Dendritic cell treated with granulocyte-macrophage colony-stimulating factor and Interleukin-4, amounts not matched to agents 40 ng/mL and 50 ng/mL, for 4 days (primary cell): ENCODE measurements around the gene PRR19.

Experiments used
- H3K27ac Mint-ChIP-seq: one replicate; pipeline ENCODE4 v1.8.0; 2022; ENCODE audit warnings: mild to moderate bottlenecking, mixed read lengths
- H3K27me3 Mint-ChIP-seq: one replicate; pipeline ENCODE4 v1.8.0; 2022; ENCODE audit warnings: mild to moderate bottlenecking, mixed read lengths
- H3K36me3 Mint-ChIP-seq: one replicate; pipeline ENCODE4 v1.8.0; 2022; ENCODE audit warnings: low read depth, mixed read lengths
- H3K4me1 Mint-ChIP-seq: one replicate; pipeline ENCODE4 v1.8.0; 2022; ENCODE audit warnings: low read depth, mixed read lengths
- H3K4me3 Mint-ChIP-seq: one replicate; pipeline ENCODE4 v1.8.0; 2022; ENCODE audit warnings: mild to moderate bottlenecking, moderate library complexity, mixed read lengths
- H3K9me3 Mint-ChIP-seq: one replicate; pipeline ENCODE4 v1.8.0; 2022; ENCODE audit warnings: mixed read lengths
- intact Hi-C: fragments of 100-400 bp; cut with micrococcal nuclease; formaldehyde crosslinking; loops from one replicate; pipeline ENCODE4 v1.15.0; 2022

PRR19 gene

DNA sequence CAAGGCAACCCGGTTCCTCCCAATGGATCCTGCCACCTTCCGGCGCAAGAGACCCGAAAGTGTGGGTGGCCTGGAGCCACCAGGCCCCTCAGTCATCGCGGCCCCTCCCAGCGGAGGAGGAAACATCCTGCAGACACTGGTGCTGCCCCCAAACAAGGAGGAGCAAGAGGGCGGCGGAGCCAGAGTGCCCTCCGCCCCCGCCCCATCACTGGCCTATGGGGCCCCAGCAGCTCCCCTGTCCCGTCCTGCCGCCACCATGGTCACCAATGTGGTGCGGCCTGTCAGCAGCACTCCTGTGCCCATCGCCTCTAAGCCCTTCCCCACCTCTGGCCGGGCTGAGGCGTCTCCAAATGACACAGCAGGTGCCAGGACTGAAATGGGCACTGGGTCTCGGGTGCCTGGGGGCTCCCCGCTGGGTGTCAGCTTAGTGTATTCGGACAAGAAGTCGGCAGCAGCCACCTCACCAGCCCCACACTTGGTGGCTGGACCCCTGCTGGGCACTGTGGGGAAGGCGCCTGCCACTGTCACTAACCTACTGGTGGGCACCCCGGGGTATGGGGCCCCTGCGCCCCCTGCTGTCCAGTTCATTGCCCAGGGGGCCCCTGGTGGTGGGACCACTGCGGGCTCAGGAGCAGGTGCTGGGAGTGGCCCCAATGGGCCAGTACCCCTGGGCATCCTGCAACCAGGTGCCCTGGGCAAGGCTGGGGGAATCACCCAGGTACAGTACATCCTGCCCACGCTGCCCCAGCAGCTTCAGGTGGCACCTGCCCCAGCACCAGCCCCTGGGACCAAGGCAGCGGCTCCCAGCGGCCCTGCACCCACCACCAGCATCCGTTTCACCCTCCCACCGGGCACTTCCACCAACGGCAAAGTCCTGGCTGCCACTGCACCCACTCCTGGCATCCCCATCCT lies 11.2 kb upstream of the PRR19 start:
- Mint-ChIP-seq H3K9me3 (no peaks in the 10 kb centered on the region), H3K27ac (no peak overlapping the region), H3K4me3 (no peak overlapping the region), H3K27me3 (no peaks in the 10 kb centered on the region), H3K36me3 (peaks cover 89% of the 10 kb centered on the region), H3K4me1 (peaks cover 30% of the 10 kb centered on the region)
- intact Hi-C loops = loop anchor here (10.0 kb wide), 1 partner anchor 186 kb away; no protein-coding TSS in a partner anchor

- no peak overlapping the region for H3K4me3 Mint-ChIP-seq
These were observed 10.5 kb upstream of the PRR19 start for GRCh38 chr19:42291435-42291810.

GRCh38 chr19:42292042-42292960 lies 9.6 kb upstream of the PRR19 start:
- Mint-ChIP-seq H3K4me1 (peaks cover 16% of the 10 kb centered on the region), H3K36me3 (peaks cover 89% of the 10 kb centered on the region), H3K27me3 (no peaks in the 10 kb centered on the region), H3K27ac (no peak overlapping the region), H3K9me3 (no peaks in the 10 kb centered on the region), H3K4me3 (no peak overlapping the region)
- intact Hi-C loops = loop anchor here (10.0 kb wide), 1 partner anchor 188 kb away; no protein-coding TSS in a partner anchor

More at GRCh38 chr19:42291435-42291810, 10.5 kb upstream of the PRR19 start:
- Mint-ChIP-seq H3K27me3 (no peaks in the 10 kb centered on the region), H3K4me1 (peaks cover 24% of the 10 kb centered on the region), H3K9me3 (no peaks in the 10 kb centered on the region), H3K27ac (no peak overlapping the region), H3K36me3 (peaks cover 89% of the 10 kb centered on the region)
- intact Hi-C loops = loop anchor here (10.0 kb wide), 1 partner anchor 187 kb away; no protein-coding TSS in a partner anchor

- intact Hi-C loops = loop anchor here (10.0 kb wide), 1 partner anchor 188 kb away; no protein-coding TSS in a partner anchor
- Mint-ChIP-seq H3K36me3 (peaks cover 82% of the 10 kb centered on the region), H3K4me3 (no peak overlapping the region), H3K9me3 (no peaks in the 10 kb centered on the region), H3K27me3 (no peaks in the 10 kb centered on the region), H3K27ac (no peak overlapping the region), H3K4me1 (peaks cover 12% of the 10 kb centered on the region)
These were observed 9.0 kb upstream of the PRR19 start for GRCh38 chr19:42292963-42293362.

DNA sequence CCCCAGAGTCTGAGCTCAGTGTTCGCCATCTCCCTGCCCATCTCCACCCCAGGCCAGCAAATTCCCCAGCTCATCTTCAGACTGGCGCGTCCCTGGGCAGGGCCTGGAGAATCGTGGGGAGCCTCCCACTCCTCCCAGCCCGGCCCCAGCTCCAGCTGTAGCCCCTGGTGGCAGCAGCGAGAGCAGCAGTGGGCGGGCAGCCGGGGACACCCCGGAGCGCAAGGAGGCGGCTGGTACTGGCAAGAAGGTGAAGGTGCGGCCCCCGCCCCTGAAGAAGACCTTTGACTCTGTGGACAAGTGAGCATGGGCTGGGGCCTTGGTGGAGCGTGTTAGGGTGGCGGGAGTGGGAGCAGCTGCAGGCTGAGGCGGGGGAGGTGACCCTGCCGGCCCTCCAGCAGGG lies 8.4 kb upstream of the PRR19 start:
- Mint-ChIP-seq H3K27me3 (no peaks in the 10 kb centered on the region), H3K9me3 (no peaks in the 10 kb centered on the region), H3K36me3 (peaks cover 76% of the 10 kb centered on the region), H3K27ac (no peak overlapping the region), H3K4me1 (peaks cover 8% of the 10 kb centered on the region), H3K4me3 (no peak overlapping the region)
- intact Hi-C loops = loop anchor here (10.0 kb wide), 1 partner anchor 189 kb away; no protein-coding TSS in a partner anchor

DNA sequence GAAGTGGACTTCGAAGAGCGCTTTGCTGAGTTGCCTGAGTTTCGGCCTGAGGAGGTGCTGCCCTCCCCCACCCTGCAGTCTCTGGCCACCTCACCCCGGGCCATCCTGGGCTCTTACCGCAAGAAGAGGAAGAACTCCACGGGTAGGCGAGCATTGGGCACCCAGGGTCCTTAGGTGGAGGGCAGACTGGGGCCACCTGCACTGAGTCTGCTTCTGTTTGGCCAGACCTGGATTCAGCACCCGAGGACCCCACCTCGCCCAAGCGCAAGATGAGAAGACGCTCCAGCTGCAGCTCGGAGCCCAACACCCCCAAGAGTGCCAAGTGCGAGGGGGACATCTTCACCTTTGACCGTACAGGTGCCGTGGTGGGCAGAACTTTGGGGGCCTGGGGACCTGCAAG lies 8.0 kb upstream of the PRR19 start:
- Mint-ChIP-seq H3K4me3 (no peak overlapping the region), H3K9me3 (no peaks in the 10 kb centered on the region), H3K4me1 (peaks cover 6% of the 10 kb centered on the region), H3K36me3 (peaks cover 72% of the 10 kb centered on the region), H3K27me3 (no peaks in the 10 kb centered on the region), H3K27ac (no peak overlapping the region)
- intact Hi-C loops = loop anchor here (10.0 kb wide), 1 partner anchor 189 kb away; no protein-coding TSS in a partner anchor

DNA sequence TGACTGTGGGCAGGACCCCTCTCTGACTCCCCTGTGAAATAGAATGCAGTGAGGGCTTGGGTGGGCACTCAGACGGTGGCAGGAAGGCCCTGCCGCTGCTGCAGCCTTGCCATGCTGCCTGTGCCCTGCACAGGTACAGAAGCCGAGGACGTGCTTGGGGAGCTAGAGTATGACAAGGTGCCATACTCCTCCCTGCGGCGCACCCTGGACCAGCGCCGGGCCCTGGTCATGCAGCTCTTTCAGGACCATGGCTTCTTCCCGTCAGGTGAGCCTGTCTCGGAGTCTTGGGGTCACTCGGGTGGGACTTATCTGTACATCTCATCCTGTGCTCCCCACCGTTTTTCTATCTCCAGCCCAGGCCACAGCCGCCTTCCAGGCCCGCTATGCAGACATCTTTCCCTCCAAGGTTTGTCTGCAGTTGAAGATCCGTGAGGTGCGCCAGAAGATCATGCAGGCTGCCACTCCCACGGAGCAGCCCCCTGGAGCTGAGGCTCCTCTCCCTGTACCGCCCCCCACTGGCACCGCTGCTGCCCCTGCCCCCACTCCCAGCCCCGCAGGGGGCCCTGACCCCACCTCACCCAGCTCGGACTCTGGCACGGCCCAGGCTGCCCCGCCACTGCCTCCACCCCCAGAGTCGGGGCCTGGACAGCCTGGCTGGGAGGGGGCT lies 7.3 kb upstream of the PRR19 start:
- peaks cover 6% of the 10 kb centered on the region for H3K4me1 Mint-ChIP-seq
- intact Hi-C loops = loop anchor here (10.0 kb wide), 1 partner anchor 190 kb away; no protein-coding TSS in a partner anchor
- H3K9me3 Mint-ChIP-seq = no peaks in the 10 kb centered on the region
- H3K27ac Mint-ChIP-seq = no peak overlapping the region
- H3K27me3 Mint-ChIP-seq = no peaks in the 10 kb centered on the region
- H3K36me3 Mint-ChIP-seq = peaks cover 66% of the 10 kb centered on the region
- H3K4me3 Mint-ChIP-seq = no peak overlapping the region

- Mint-ChIP-seq H3K9me3 (no peaks in the 10 kb centered on the region), H3K27me3 (no peaks in the 10 kb centered on the region), H3K4me1 (peaks cover 6% of the 10 kb centered on the region), H3K36me3 (peaks cover 58% of the 10 kb centered on the region), H3K4me3 (no peak overlapping the region), H3K27ac (no peak overlapping the region)
- intact Hi-C loops = loop anchor here (10.0 kb wide), 1 partner anchor 191 kb away; no protein-coding TSS in a partner anchor
These were observed 6.6 kb upstream of the PRR19 start for GRCh38 chr19:42295342-42295741.

- no peak overlapping the region for H3K4me3 Mint-ChIP-seq
- peaks cover 52% of the 10 kb centered on the region for H3K36me3 Mint-ChIP-seq
- no peaks in the 10 kb centered on the region for H3K9me3 Mint-ChIP-seq
- intact Hi-C loops = loop anchor here (10.0 kb wide), 1 partner anchor 191 kb away; no protein-coding TSS in a partner anchor
- no peaks in the 10 kb centered on the region for H3K27me3 Mint-ChIP-seq
- no peak overlapping the region for H3K27ac Mint-ChIP-seq
- H3K4me1 Mint-ChIP-seq = peaks cover 9% of the 10 kb centered on the region
These were observed 6.0 kb upstream of the PRR19 start for GRCh38 chr19:42295831-42296525.

GRCh38 chr19:42297039-42297438 lies 4.9 kb upstream of the PRR19 start:
- no peaks in the 10 kb centered on the region for H3K27me3 Mint-ChIP-seq
- no peak overlapping the region for H3K4me3 Mint-ChIP-seq
- no peaks in the 10 kb centered on the region for H3K9me3 Mint-ChIP-seq
- H3K36me3 Mint-ChIP-seq = peaks cover 41% of the 10 kb centered on the region
- H3K27ac Mint-ChIP-seq = no peak overlapping the region
- H3K4me1 Mint-ChIP-seq = peaks cover 13% of the 10 kb centered on the region
- intact Hi-C loops = loop anchor here (10.0 kb wide), 1 partner anchor 192 kb away; no protein-coding TSS in a partner anchor

DNA sequence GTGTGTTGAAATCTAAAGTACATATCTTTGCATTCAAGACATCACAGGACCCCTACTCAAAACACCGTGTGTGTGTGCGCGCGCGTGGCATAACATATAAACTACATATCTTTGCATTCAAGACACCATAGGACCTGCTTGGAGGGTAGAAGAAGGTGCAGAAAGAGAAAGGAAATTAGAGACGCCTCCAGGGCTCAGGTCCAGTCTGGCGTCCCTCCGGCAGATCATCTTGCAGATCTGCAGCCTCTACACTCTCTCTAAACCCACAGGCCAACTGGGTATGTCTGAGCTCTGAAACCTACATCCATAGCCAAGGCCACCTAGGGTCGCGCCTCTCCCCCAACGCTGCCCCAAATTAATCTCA lies 1.2 kb downstream of the PRR19 start:
- Mint-ChIP-seq H3K27ac (peak overlapping the region; percentile 75), H3K4me3 (no peak overlapping the region), H3K4me1 (peaks cover 35% of the 10 kb centered on the region), H3K36me3 (no peaks in the 10 kb centered on the region), H3K27me3 (peaks cover 8% of the 10 kb centered on the region), H3K9me3 (no peaks in the 10 kb centered on the region)
- intact Hi-C loops = no loop called here

GRCh38 chr19:42303876-42304275 lies 1.9 kb downstream of the PRR19 start:
- no peaks in the 10 kb centered on the region for H3K9me3 Mint-ChIP-seq
- peaks cover 35% of the 10 kb centered on the region for H3K4me1 Mint-ChIP-seq
- peak overlapping the region; percentile 75 for H3K27ac Mint-ChIP-seq
- H3K27me3 Mint-ChIP-seq = peaks cover 8% of the 10 kb centered on the region
- no peak overlapping the region for H3K4me3 Mint-ChIP-seq
- intact Hi-C loops = no loop called here
- H3K36me3 Mint-ChIP-seq = no peaks in the 10 kb centered on the region

DNA sequence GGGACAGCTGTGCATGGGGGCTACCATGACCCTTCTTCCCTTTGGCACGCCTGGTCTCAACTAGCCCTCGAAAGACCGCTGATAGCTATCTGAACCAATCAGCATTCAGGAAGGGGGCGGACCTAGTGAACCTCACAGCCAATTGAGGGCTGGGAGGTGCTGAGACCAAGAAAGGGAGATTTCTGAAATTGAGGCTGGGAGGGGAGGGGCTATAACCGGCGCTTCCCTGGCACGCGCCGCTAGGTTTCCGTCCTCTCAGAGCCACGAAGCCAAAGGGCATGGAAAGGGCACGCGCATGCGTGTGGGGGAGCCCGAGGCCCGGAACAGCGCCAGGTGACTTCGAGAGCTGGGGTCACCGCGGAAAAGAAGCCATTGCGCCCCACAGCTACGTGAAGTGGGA lies 4.7 kb downstream of the PRR19 start:
- Mint-ChIP-seq H3K27ac (no peak overlapping the region), H3K4me3 (no peak overlapping the region), H3K27me3 (peaks cover 20% of the 10 kb centered on the region), H3K4me1 (peaks cover 25% of the 10 kb centered on the region), H3K9me3 (no peaks in the 10 kb centered on the region), H3K36me3 (no peaks in the 10 kb centered on the region)
- intact Hi-C loops = no loop called here
